ENCODE results near the gene TMEM175.

The TMEM175 gene

DNA sequence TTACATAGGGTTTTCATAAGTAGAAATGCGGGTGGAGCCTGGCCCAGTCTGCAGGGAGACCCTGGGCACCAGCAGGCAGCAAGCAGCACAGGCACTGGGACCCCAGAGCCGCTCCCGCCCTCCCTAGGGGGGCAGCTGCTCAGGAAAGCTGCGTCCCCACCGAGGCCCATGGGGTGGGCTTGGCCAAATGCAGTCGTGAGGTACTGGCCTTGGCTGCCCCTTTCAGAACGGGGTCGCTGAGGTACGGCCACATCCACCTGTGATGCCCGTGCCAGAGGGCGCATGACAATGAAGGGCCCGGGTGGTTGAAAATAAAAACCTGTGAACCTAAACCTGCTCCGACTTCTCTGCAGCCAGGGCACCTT, 16.7 kb downstream of the TMEM175 start:
- TF ChIP-seq ELF4 (IDR thresholded peaks at IDR 0.05): no peak
- TF ChIP-seq FOXK2 (IDR thresholded peaks at IDR 0.05): no peak
- no peak for TF ChIP-seq SP1 (IDR thresholded peaks at IDR 0.05)
- TF ChIP-seq TARDBP (IDR thresholded peaks at IDR 0.05): no peak
- TF ChIP-seq CTBP1 (IDR thresholded peaks at IDR 0.05; ENCODE audit: borderline replicate concordance): no peak
- TF ChIP-seq ZNF384 (IDR thresholded peaks at IDR 0.05): no peak
- TF ChIP-seq HDGF (IDR thresholded peaks at IDR 0.05; ENCODE audit: borderline replicate concordance): no peak
- no peak for TF ChIP-seq L3MBTL2 (conservative IDR thresholded peaks at IDR 0.05)
- no peak for TF ChIP-seq FOXA1 (IDR thresholded peaks at IDR 0.05)
- TF ChIP-seq FOXM1 (IDR thresholded peaks at IDR 0.05; ENCODE audit: borderline replicate concordance): no peak
- TF ChIP-seq SUZ12 (IDR thresholded peaks at IDR 0.05): no peak
- no peak for TF ChIP-seq BHLHE40 (IDR thresholded peaks at IDR 0.05; ENCODE audit: borderline replicate concordance)
- DNase-seq (ENCODE audit: extremely low spot score): no peak
- POLR2A ChIA-PET: interaction anchor here (1.1 to 1.8 kb wide), 3 partner anchors 13 to 17 kb away, joined by 4 to 12 read pairs (median 4); partner anchors contain the start of genes GAK and TMEM175
- CTCF ChIA-PET: no interaction called here

DNA sequence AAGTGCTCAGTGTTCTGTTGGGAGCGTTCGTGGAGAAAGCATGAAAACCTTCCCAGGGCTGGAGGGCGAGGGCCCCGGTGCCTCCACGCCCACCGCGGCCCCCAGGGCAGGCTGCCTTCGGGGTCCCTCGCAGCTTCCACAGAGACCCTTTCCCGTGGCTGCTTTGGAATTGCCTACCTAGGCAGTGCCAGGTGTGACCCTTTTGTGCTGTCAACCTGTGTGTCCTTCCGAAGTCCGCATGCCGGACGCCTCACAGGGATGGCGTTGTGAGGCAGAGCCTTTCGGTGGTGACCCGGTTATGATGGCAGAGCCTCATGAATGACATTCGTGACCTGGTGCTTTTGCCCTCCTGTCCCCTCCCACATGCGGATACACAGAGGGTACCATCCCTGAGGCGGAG, 17.4 kb downstream of the TMEM175 start:
- POLR2A ChIA-PET: no interaction called here
- no peak for DNase-seq (ENCODE audit: extremely low spot score)
- CTCF ChIA-PET: no interaction called here
- TF ChIP-seq SUZ12 (IDR thresholded peaks at IDR 0.05): no peak

DNA sequence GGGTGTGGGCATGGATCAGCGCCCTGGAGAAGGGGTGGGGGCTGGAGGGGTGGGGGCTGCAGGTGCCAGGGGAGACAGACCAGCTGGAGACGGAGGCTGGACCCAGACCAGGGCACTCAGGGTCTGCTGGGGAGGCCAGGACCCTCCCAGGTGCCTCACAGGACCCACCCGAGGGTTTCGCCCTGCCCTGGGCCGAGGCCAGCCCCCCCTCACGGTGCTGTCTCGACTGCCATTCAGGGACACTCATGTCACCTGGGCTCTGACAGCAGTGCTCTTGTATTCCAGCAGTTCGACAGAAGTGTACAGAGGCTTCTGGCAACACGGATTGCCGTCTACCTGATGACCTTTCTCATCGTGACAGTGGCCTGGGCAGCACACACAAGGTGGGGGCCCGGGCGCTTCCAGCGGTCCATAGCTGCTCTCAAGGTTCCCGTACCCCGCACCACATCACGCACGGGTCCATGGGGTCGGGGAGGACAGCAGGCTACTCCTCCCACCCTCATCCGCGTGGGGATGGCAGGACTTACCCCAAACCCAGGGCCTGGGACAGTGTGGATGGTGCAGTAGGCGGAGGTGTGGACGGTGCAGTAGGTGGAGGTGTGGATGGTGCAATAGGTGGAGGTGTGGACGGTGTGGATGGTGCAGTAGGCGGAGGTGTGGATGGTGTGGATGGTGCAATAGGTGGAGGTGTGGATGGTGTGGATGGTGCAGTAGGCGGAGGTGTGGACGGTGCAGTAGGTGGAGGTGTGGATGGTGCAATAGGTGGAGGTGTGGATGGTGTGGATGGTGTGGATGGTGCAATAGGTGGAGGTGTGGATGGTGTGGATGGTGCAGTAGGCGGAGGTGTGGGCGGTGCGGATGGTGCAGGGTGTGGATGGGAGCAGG, 18.1 kb downstream of the TMEM175 start:
- no peak for TF ChIP-seq ARNT (IDR thresholded peaks at IDR 0.05)
- no peak for TF ChIP-seq CTBP1 (IDR thresholded peaks at IDR 0.05; ENCODE audit: borderline replicate concordance)
- no peak for TF ChIP-seq FOXA1 (IDR thresholded peaks at IDR 0.05)
- no peak for TF ChIP-seq ELF4 (IDR thresholded peaks at IDR 0.05)
- no peak for TF ChIP-seq NFRKB (IDR thresholded peaks at IDR 0.05)
- TF ChIP-seq, protein P1, sequence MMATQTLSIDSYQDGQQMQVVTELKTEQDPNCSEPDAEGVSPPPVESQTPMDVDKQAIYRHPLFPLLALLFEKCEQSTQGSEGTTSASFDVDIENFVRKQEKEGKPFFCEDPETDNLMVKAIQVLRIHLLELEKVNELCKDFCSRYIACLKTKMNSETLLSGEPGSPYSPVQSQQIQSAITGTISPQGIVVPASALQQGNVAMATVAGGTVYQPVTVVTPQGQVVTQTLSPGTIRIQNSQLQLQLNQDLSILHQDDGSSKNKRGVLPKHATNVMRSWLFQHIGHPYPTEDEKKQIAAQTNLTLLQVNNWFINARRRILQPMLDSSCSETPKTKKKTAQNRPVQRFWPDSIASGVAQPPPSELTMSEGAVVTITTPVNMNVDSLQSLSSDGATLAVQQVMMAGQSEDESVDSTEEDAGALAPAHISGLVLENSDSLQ (IDR thresholded peaks at IDR 0.05): no peak
- TF ChIP-seq SUZ12 (IDR thresholded peaks at IDR 0.05): no peak
- no peak for TF ChIP-seq HDGF (IDR thresholded peaks at IDR 0.05; ENCODE audit: borderline replicate concordance)
- ChIA-PET POLR2A (no interaction called here), CTCF (no interaction called here)
- no peak for DNase-seq (ENCODE audit: extremely low spot score)

DNA sequence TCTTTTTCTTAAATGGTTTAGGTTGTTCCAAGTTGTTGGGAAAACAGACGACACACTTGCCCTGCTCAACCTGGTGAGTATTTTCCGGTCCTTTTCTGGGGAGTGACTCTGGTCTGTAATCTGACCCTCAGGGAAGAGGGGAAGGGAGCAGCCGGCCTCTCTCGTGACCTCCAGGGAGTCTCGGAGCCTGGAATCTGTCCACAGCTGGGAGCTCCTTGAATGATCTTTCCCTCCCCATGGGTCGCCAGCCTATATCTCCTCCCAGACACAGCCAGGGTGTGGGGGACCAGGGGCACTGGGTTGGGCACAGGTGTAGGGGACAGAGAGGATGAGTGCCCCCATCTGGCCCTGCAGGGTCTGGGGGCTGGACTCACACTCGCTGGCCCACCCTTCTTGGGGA, 18.9 kb downstream of the TMEM175 start:
- DNase-seq (ENCODE audit: extremely low spot score): no peak
- ChIA-PET CTCF (no interaction called here), POLR2A (no interaction called here)
- TF ChIP-seq NFRKB (IDR thresholded peaks at IDR 0.05) (no peak), ZNF384 (IDR thresholded peaks at IDR 0.05) (no peak), LEF1 (IDR thresholded peaks at IDR 0.05; ENCODE audit: borderline replicate concordance) (no peak), FOXA1 (IDR thresholded peaks at IDR 0.05) (no peak), L3MBTL2 (conservative IDR thresholded peaks at IDR 0.05) (no peak), HDGF (IDR thresholded peaks at IDR 0.05; ENCODE audit: borderline replicate concordance) (no peak), SP1 (IDR thresholded peaks at IDR 0.05) (no peak), FOXM1 (IDR thresholded peaks at IDR 0.05; ENCODE audit: borderline replicate concordance) (no peak), ARNT (IDR thresholded peaks at IDR 0.05) (no peak)

DNA sequence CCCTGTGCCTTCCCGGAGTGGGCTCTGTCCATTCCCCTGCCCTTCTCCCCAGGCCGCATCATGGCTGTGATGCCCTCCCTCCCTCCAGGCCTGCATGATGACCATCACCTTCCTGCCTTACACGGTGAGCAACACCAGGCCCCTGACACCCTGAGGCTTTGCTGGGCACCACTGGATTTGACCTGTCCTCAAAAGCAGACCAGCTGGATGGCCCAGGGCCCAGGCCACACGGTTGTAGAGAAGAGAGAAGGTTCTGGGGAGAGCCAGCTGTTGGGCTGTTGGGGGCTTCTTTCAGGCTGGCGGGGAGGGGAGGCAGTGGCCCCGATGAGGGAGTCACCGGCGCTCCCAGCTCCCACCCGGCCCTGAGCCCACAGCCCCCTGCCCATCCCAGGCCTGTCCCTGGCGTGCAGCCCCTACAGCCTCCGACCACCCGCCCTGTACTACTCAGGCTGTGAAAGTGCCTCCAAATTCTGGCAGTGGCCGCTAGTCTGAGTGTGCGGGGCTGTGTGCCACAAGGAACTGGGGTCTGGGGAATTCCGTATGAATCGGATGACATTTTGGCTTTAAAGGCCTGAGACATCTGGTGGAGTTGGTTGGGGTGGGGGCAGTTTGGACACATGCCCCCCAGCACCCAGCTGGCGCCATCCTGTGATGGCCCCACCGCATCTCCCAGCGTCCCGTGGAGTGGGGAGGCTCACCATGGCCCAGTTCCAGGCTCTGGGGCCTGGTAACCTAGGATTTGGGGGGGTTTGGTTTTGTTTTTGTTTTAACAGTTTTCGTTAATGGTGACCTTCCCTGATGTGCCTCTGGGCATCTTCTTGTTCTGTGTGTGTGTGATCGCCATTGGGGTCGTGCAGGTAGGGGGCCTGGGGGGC, 19.6 kb downstream of the TMEM175 start:
- DNase-seq (ENCODE audit: extremely low spot score): no peak
- ChIA-PET CTCF (no interaction called here), POLR2A (no interaction called here)
- no peak for TF ChIP-seq SUZ12 (IDR thresholded peaks at IDR 0.05)
- no peak for TF ChIP-seq SP1 (IDR thresholded peaks at IDR 0.05)
- TF ChIP-seq FOXA1 (IDR thresholded peaks at IDR 0.05): no peak
- TF ChIP-seq ELF4 (IDR thresholded peaks at IDR 0.05): no peak
- TF ChIP-seq LEF1 (IDR thresholded peaks at IDR 0.05; ENCODE audit: borderline replicate concordance): no peak
- TF ChIP-seq ARNT (IDR thresholded peaks at IDR 0.05): no peak
- no peak for TF ChIP-seq HDGF (IDR thresholded peaks at IDR 0.05; ENCODE audit: borderline replicate concordance)
- no peak for TF ChIP-seq NFRKB (IDR thresholded peaks at IDR 0.05)
- no peak for TF ChIP-seq CTBP1 (IDR thresholded peaks at IDR 0.05; ENCODE audit: borderline replicate concordance)
- TF ChIP-seq TARDBP (IDR thresholded peaks at IDR 0.05): no peak
- TF ChIP-seq FOXK2 (IDR thresholded peaks at IDR 0.05): no peak
- TF ChIP-seq FOXM1 (IDR thresholded peaks at IDR 0.05; ENCODE audit: borderline replicate concordance): no peak
- no peak for TF ChIP-seq BHLHE40 (IDR thresholded peaks at IDR 0.05; ENCODE audit: borderline replicate concordance)
- TF ChIP-seq L3MBTL2 (conservative IDR thresholded peaks at IDR 0.05): no peak
- TF ChIP-seq, protein P1 (IDR thresholded peaks at IDR 0.05): no peak
- no peak for TF ChIP-seq ZNF384 (IDR thresholded peaks at IDR 0.05)

DNA sequence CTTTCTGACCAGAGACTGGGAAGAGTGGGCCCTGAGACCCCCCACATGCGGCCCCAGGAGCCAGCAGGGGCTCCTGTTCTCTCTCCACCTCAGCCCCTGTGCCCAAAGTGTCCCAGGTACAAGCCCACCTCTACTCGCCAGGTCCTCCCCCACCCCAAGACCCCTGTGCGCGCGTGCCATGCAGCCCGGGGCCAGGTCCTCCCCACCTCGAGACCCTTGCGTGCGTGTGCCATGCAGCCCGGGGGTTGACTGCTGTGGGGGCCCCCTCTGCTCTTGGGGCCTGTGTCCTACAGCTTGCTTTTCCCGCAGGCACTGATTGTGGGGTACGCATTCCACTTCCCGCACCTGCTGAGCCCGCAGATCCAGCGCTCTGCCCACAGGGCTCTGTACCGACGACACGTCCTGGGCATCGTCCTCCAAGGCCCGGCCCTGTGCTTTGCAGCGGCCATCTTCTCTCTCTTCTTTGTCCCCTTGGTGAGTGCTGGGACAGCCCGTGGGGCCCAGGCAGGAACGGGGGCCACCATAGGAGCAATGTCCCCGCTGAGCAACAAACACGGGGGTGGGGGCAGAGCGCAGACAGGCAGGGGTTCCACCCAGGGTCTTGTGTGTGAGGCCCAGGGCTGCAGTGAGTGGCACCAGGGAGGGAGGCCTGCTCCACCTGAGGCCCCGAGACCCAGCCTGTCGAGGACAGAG, 20.8 kb downstream of the TMEM175 start:
- no peak for TF ChIP-seq NFRKB (IDR thresholded peaks at IDR 0.05)
- TF ChIP-seq ARNT (IDR thresholded peaks at IDR 0.05): no peak
- TF ChIP-seq FOXM1 (IDR thresholded peaks at IDR 0.05; ENCODE audit: borderline replicate concordance): no peak
- TF ChIP-seq SP1 (IDR thresholded peaks at IDR 0.05): no peak
- TF ChIP-seq BHLHE40 (IDR thresholded peaks at IDR 0.05; ENCODE audit: borderline replicate concordance): no peak
- no peak for TF ChIP-seq HDGF (IDR thresholded peaks at IDR 0.05; ENCODE audit: borderline replicate concordance)
- TF ChIP-seq FOXK2 (IDR thresholded peaks at IDR 0.05): no peak
- no peak for TF ChIP-seq LEF1 (IDR thresholded peaks at IDR 0.05; ENCODE audit: borderline replicate concordance)
- TF ChIP-seq FOXA1 (IDR thresholded peaks at IDR 0.05): no peak
- no peak for TF ChIP-seq ELF4 (IDR thresholded peaks at IDR 0.05)
- no peak for DNase-seq (ENCODE audit: extremely low spot score)
- POLR2A ChIA-PET: no interaction called here
- CTCF ChIA-PET: no interaction called here

Measured in HEK293T (cell line).